ENCODE measurements around the gene CYP4F22. TPM values are rescaled to one million over a fixed set of nuclear protein-coding genes. Genes with fewer than 3 reads are reported as not detected.

CYP4F22 gene
- total and polyA plus RNA-seq, 2 donors from 2014 or later: 0.09 TPM; not detected in 1

- Histone ChIP-seq H3K4me1 (ENCODE audit: control insufficient read depth in 2 of 3, insufficient read depth in 2 of 3, low read depth in 1 of 3, low read length in 3 of 3) (no peaks in the 10 kb centered on the region), H3K36me3 (ENCODE audit: control insufficient read depth in 2 of 3, insufficient read depth in 3 of 3, low read length in 3 of 3) (no peaks in the 10 kb centered on the region), H3K9ac (ENCODE audit: low read length in 3 of 3) (no peak overlapping the region), H3K9me3 (ENCODE audit: control insufficient read depth in 2 of 3, insufficient read depth in 1 of 3, low read length in 3 of 3) (no peaks in the 10 kb centered on the region), H3K27ac (ENCODE audit: low read depth in 2 of 2, low read length in 2 of 2) (no peak overlapping the region), H3K4me3 (ENCODE audit: low read length in 3 of 3) (no peak overlapping the region), H3K27me3 (ENCODE audit: control insufficient read depth, insufficient read depth, low read length) (no peaks in the 10 kb centered on the region)
- TF ChIP-seq CTCF (IDR thresholded peaks at IDR 0.05; ENCODE audit: borderline replicate concordance, extremely low read depth, insufficient read depth): no peak
- DNase-seq: no peak
- FAIRE-seq: no peak
- intact Hi-C loops (cut with DNase I): no loop called here
Measured at GRCh38 chr19:15526408-15526807, 18.1 kb downstream of the CYP4F22 start.

- Histone ChIP-seq H3K4me3 (ENCODE audit: low read length in 3 of 3) (no peak overlapping the region), H3K4me1 (ENCODE audit: control insufficient read depth in 2 of 3, insufficient read depth in 2 of 3, low read depth in 1 of 3, low read length in 3 of 3) (no peaks in the 10 kb centered on the region), H3K36me3 (ENCODE audit: control insufficient read depth in 2 of 3, insufficient read depth in 3 of 3, low read length in 3 of 3) (no peaks in the 10 kb centered on the region), H3K27me3 (ENCODE audit: control insufficient read depth, insufficient read depth, low read length) (no peaks in the 10 kb centered on the region), H3K9me3 (ENCODE audit: control insufficient read depth in 2 of 3, insufficient read depth in 1 of 3, low read length in 3 of 3) (no peaks in the 10 kb centered on the region), H3K9ac (ENCODE audit: low read length in 3 of 3) (no peak overlapping the region), H3K27ac (ENCODE audit: low read depth in 2 of 2, low read length in 2 of 2) (no peak overlapping the region)
- TF ChIP-seq CTCF (IDR thresholded peaks at IDR 0.05; ENCODE audit: borderline replicate concordance, extremely low read depth, insufficient read depth): no peak
- no peak for DNase-seq
- FAIRE-seq: no peak
- intact Hi-C loops (cut with DNase I): no loop called here
Measured at GRCh38 chr19:15527705-15528104, 19.4 kb downstream of the CYP4F22 start.

GRCh38 chr19:15529774-15530372, 21.5 kb downstream of the CYP4F22 start:
- Histone ChIP-seq H3K4me3 (ENCODE audit: low read length in 3 of 3) (no peak overlapping the region), H3K4me1 (ENCODE audit: control insufficient read depth in 2 of 3, insufficient read depth in 2 of 3, low read depth in 1 of 3, low read length in 3 of 3) (no peaks in the 10 kb centered on the region), H3K9ac (ENCODE audit: low read length in 3 of 3) (no peak overlapping the region), H3K36me3 (ENCODE audit: control insufficient read depth in 2 of 3, insufficient read depth in 3 of 3, low read length in 3 of 3) (no peaks in the 10 kb centered on the region), H3K27me3 (ENCODE audit: control insufficient read depth, insufficient read depth, low read length) (no peaks in the 10 kb centered on the region), H3K27ac (ENCODE audit: low read depth in 2 of 2, low read length in 2 of 2) (no peak overlapping the region), H3K9me3 (ENCODE audit: control insufficient read depth in 2 of 3, insufficient read depth in 1 of 3, low read length in 3 of 3) (no peaks in the 10 kb centered on the region)
- intact Hi-C loops (cut with DNase I): no loop called here
- DNase-seq: no peak
- TF ChIP-seq CTCF (IDR thresholded peaks at IDR 0.05; ENCODE audit: borderline replicate concordance, extremely low read depth, insufficient read depth): no peak
- FAIRE-seq: no peak
